GM18502 (cell line): Measurements from ENCODE around the gene ASPG.
"Not testable (repeated sequence)": the region's sequence is repeated elsewhere in the genome, so short reads cannot be mapped to it uniquely, and the experiment has no call there.

ENCODE experiments used
- ATAC-seq: cut with Tn5 transposase; IDR thresholded peaks from one replicate; pipeline ENCODE4 v1.9.1; 2021; ENCODE audit warnings: mild to moderate bottlenecking; ENCODE audit not compliant: unreplicated experiment, poor library complexity

Gene ASPG

DNA sequence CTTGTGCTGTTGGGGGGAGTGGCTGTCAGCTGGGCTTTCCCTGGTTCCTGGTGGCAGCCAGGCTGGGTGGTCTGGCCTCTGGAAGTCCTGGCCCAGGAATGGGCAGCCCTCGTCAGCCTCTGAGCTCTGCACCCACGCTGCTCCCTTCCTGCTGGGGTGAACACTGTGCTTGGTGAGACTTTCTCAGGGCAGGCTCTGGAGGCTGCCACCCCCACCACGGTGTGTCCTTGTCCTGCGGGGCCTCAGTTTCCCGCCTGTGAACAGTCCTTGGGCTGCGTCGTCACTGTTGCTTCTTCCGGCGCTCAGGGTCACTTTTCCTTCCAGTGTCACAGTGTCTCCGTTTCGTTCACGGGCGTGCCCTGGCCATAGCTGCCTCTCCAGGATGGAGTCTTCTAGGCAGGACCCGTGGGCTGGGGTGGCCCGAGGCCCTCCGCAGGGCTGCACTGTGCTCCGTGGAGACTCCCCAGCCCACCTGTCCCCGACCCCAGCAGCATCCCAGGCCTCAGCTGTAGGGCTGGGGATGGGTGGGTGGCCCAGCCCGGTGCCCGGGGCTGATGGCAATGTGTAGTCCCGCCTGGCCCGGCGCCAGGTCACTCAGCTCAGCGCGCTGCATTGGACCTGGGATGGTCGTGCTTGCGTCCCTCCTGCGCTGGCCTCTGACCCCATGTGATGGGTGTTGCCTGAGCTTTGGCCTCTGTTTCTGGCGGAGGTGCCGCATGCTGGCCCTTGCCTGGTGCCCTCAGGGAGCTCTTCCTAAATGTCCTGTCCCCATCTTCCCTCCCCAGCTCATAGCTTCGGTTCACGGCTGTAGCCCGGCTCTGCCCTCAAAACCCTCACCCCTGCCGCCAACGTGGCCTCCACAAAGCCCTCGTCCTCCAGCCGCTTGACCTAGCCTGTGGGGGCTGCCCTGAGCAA, 59.7 kb downstream of the ASPG start:
- no peak for ATAC-seq

DNA sequence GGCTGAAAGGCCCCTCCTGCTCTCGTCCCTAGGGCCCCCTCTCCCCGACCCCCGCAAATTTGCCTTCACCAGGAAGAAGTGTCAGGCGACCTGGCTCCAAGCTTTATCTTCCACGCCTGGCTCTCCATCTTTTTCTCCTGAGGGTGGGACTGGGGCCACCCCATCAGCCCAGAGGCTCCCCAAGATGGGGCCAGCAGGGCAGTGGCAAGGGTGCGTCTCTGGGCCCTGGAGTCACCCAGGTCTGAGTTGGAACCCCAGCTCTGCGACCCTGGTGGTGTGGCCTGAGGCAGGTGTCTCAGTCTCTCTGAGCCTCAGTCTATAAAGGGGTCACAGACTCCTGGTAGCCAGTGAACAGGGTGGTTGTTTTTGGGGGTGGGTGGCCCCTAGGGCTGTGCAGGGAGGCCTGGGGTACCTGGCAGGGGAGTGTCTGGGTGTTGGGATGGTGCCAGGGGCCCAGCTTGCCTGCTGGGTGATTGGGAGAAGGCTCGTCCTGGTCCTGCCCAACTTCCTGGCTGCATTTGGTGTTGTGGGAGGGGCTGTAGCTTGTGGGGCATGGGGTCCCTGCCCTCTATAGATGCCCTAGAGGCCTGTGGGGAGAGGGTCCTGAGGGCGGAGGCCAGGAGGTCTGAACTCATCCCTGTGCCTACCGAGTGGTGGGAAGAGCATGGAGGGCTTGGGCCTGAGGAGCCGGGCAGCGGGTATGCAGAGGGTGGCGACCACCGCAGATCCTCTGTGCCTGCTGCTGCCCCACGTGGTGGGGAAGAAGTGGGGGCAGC, 60.5 kb downstream of the ASPG start:
- no peak for ATAC-seq

DNA sequence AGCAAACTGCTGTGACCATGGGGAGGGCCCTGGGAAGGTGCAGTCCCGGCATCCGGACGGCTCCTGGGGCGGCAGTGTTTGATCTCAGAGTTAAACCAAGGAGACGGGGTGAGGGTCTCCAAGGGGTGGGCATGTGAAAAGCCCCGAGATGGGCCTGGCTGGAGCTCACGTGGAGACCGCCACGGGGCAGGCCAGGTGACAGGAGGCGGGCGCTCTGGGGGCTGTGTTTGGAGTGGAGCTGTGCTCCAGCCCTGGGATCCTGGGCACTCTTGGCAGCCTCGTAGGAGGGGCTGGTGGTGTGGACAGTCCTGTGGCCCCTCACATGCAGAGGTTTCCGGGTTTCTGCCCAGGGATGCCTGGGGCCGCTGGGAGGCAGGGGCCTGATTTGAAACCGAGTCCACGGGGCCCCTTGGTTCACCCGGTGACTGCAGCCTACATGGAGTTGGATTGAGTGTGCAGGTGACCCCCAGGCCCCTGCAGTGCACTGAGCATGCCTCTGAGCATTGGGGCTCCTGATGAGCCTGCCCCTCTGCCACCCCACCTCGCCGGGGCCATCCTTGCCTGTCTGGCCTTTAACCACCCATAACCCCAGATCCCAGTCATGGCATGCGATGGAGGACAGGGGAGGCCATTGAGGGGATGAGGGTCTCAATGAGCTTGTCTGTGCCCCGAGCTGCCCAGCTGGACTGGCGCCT, 61.3 kb downstream of the ASPG start:
- ATAC-seq = no peak

DNA sequence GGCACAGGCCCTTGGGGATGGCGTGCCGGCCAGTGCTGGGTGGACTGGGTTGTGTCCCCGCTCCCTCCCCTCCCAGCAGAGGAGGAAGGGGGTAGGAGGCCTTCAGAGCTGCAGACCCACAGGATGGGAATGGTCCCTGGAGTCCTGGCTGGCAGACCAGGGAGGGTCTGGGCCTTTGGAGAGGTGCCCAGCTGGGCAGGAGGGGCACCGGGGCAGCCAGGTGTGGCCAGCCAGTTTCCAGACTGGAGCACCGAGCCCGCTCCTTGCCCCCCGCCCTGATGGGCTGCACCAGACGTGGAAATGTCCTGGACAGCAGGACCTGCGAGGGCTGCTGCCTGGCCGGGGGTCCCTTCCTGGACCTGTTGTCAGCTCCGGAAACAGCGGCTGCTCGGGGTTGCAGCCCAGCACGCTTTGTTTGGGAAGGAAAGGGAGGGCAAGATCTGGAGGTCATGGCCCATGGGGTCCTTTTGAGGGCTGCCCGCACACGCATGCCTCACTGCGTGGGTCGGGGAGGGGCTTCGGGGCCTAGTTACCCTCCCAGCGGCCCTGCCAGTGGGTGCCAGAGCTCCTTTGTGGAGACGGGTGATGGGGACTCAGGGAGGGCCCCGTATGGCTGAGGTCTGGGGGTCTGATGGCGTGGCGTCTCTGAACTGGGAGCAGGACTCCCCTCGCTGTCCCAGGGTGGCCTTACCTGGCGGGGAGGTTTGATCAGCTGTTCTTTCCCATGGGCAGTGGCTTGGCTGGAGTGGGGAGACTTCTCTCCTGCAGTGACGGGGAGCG, 62.0 kb downstream of the ASPG start:
- ATAC-seq = no peak

DNA sequence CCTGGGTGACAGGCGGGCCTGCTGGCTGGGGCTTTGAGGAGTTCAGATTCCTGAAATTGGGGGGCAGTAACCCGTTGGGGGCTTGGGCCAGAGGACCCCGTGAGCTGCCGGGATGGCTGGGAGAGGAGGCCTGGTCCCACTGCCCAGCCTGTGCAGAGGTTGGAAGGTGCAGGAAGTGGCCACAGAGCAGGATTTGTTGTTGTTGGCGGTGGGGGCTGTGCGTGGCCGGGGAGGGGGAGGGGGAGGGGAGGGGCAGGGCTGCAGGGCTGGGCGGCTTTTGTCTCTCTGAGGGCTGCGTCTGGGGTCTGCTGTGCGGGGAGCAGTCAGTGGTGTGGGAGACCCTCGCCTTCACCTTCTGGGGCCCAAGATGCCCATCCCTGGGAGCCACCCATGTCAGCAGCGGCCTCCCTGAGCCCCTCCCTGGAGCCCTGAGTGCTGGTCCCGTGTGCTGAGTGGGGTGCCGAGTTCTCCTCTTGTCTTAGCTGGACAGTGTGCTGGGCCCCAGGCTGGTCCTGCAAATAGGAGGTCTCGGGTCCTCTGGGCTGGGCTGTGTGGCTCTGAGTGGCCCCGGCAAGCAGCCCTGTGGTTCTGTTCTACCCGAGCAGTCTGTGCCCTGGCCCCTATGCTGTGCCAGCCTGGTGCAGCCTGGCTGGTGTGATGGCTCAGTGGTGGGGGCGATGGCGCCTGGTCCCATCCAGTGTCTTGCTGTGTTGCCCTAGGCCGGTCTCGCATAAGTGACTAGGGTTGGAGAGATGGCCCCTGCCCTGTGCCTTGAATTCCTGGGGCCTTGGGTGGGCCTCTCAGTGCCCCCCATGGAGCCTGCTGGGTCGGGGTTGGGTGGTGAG, 63.2 kb downstream of the ASPG start:
- ATAC-seq = no peak

DNA sequence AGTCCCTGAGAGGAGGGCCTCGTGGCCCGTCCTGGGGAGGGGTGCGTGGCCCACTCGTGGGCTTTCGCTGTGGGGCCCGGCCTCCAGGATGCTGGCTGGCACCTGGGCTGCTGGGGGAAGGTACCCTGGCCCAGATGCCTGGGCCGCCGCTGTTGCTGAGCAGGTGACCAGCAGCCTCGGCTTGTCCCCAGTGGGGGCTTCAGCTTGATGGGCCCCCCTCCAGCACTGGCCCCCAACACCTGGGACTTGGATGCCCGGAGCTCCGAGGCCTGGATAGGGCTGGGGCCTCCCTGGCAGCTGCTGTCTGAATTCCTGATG, 63.7 kb downstream of the ASPG start:
- ATAC-seq = no peak

DNA sequence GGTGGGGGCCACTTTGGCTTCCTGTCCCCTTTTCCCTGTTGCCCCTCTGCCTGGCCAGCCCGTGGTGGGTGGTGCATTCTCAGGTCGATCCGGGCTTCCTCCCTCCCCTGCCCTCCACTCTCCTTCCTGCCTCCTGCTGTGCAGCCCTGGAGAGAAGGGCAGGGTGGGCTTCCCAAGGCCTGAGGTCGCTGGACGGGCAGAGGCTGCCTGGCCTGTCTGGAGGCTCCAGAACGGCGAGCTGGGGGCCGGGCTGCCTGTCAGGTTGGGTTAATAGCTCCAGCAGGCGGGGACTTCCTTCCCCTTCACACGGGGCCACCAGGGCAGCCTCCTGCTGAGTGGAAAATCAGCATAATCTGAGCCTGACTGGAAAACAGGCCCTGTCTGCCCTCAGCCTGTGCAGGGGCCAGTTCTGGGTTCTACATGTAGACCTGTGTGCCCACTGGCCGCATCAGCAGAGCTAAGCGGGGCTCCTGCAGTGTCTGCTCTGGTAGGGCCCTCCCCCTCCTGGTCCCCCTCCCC, 64.2 kb downstream of the ASPG start:
- ATAC-seq = no peak

DNA sequence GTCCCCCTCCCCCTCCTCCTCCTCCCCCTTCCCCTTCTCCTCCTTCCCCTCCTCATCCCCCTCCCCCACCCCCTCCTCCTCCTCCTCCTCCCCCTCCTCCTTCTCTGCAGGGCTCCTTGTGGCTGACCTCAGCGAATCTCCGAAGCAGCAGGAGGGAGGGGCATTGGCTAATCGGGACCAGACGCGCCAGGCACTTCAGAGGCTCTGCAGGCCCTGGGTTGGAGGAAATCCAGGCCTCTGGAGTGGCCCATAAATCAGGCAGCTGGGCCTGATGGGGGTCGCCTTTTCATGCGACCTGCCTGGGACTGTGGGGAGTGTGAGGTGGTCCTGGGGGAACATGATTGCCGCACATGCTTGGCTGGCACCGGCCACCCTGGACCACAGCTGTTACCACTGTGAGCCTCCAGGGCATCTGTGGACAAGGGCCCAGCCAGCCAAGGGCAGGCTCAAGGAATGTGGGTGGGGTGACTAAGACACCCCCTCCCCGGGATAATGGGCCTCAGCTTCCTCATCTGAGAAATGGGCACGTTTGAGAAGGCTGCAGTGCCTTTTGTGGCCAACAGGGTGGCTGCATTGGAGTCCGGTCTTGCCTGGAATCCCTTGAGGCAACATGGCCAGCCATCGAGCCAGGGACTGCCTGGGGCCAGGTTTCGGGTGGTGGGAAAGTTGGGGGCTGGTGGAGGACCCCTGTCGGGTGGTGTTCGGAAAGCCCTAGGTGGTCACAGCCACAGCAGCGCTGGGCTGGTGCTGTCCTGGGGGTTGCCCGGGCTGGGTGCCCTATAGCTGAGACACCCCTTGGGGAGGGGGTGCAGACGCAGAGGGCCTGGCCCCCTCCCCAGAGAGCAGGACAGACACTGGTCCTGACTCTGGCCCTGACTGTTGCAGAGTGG, 64.9 kb downstream of the ASPG start:
- no peak for ATAC-seq

DNA sequence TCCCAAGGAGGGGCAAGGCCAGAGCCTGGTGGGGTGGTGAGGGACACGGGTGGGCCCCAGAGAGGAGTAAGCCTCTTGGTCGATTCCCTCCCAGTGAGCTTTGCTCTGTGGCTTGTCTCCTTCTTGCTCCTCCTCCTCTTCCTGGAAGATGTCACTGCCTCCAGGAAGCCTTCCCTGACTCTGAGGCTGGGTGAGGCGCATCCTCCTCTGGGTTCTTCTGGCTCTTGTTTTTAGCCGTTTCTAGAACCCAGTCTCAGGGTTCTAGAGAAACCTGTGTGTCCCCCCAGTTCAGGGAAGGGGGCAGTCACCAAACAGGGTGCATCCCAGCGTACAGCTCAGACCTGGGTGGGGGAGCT, 65.5 kb downstream of the ASPG start:
- ATAC-seq = no peak

DNA sequence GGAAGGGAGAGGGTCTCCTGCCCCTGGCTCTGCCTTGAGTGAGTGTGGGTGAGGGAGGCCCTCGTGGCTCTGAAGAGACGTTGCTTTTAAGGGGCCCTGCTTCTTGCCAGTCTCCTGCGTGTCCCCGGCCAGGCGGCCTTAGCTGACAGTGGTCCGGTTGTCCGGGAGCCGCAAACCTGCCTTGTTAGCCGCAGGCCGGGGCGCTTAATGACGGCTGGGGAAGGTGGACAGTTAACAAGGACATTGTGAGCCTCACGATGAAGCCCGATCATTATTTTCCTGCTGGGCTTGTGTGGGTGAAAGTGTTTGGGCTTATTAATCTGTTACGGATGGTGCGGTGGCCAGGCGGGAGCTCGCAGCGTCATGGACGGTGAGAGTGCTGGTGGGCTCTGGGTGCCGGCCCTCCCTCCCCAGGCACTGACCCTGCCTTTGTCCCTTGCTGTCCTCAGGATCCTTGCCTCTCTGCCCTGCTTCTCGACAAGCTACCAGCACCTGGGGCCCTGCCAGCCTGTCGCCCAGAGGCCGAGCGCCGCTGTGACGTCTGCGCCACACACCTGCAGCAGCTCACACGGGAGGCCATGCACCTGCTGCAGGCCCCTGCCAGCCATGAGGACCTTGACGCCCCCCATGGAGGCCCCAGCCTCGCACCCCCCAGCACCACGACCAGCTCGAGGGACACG, 66.2 kb downstream of the ASPG start:
- no peak for ATAC-seq

DNA sequence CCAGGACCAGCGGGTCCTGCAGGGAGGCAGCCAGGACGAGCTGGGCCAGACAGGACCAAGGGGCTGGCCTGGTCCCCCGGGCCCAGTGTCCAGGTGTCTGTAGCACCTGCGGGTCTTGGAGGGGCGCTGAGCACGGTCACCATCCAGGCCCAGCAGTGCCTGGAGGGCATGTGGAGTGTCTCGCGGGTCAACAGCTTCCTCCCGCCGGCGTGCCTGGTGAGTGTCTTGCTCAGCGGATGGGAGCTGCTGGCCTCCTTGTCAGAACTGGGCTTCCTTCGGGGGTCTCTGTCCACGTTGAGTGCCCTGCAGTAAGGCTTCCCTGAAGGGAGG, 66.7 kb downstream of the ASPG start:
- ATAC-seq = no peak

DNA sequence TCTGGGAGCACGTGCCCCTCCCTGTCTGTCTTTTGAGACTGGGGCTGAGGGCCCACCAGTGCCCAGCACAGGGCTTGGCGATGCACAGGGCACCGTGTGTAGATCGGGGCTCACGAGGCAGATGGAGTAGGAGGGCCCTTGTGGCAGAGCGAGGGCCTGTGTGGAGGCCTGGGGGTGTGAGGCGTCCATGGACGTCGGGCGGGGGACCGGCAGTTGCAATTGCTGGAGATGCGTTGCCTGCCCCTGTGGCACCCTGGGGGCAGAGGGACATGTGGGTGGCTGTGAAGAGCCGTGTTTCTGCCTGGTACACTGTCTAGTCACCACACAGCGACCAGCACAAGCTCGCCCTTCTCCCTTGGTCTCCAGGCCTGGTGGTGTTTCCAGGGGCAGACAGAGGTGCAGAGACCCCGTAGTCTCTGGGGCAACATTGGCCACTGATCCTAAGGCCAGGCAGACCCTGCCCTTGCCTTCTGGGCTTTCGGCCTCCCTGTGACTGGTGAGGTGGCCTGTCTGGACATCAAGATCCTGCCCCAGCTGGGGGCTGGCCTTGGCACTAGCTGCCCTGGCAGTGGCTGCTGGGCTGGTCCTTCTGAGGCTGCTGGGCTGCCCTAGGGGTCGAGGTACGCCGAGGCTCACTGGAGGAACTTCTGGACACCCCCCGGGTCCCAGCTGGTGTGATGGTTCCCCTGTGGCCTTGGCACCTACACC, 67.3 kb downstream of the ASPG start:
- ATAC-seq = no peak

DNA sequence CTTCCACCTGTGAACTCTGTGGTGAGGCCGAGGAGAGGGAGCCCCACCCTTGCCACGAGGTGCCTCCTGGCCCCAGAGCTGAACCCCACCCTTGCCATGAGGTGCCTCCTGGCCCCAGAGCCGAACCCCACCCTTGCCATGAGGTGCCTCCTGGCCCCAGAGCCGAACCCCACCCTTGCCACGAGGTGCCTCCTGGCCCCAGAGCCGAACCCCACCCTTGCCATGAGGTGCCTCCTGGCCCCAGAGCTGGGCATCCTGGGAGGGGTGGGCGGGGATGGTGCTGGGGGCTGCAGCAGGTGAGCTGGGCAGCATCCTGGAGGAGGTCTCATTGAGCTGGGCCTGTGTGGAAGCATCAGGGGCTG, 67.9 kb downstream of the ASPG start:
- not testable (repeated sequence) for ATAC-seq

DNA sequence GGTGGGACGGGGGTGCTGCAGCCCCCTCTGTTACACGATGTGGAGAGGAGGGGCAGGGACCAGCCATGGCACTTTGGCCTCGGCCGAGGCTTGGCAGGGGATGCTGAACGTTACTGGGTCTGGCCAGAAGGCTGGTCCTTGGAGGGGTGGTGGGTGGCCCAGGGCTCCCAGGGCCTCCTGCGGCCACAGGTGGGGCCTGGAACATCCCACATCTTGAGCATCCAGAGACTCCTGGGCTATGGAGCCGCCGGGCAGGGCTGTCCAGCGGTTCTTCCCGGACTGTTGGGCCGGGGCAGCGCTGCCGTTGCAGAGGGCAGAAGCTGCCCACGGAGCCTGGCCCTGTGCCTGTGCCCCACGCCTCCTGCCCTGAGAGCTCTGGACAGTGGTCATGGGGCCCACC, 68.7 kb downstream of the ASPG start:
- ATAC-seq = no peak

DNA sequence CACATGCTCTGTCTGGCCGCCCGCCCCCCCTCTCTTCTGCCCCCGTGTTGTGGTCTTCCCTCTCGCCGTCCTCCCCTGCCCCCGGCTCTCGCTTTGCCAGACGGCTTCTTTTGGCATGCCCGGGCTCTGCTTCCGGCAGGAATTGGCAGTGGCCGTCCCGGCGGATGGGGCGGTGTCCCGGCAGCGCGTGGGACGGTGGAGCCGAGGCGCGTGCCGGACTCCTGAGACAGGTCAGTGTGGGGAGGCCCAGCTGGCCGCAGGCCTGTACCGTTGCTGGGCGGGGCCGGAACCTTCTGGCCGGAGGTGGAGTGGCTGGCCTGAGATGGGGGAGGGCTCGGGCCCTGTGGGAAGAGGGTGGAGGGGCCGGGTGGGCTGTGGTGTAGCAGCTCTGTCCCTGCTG, 70.0 kb downstream of the ASPG start:
- ATAC-seq = no peak

DNA sequence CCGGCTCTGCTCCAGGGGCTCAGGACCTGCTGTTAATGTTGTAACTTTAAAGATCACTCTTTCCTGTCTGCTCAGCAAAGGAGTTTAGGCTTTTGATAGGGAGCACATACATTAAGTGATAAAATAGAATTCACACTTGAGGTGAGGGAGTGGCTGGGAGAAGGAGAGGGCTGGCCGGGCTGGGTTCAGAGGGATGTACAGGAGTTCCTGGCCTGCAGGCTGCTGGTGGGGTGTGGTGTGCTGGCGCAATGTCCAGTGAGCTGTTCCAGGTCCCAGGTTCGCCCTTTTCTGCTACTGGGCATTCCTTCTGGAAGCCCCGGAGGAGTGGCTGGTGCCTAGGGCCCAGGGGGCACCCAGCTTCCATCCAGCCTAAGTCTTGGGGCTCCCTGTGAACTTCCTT, 70.6 kb downstream of the ASPG start:
- no peak for ATAC-seq
